SJSA1 (cell line): ENCODE results near the gene OLFM4. TPM values are rescaled to one million over a fixed set of nuclear protein-coding genes. Genes with fewer than 3 reads are reported as not detected.

ENCODE experiments used
- DNase-seq, 2 experiments: peaks; one replicate each; pipeline ENCODE4 v3.0.0-alpha.2; 2015 to 2020; ENCODE audit warnings: low spot score in 2 of 2, low read depth in 1 of 2
- H3K27ac ChIP-seq: fragments of 250-450 bp; sonication (Bioruptor Pico); 2 replicates; pipeline ENCODE4 v1.5.1; 2020; ENCODE audit warnings: mild to moderate bottlenecking, moderate library complexity
- H3K27me3 ChIP-seq: fragments of 250-450 bp; sonication (Bioruptor Pico); replicated peaks from 2 replicates; pipeline ENCODE4 v1.5.1; 2020; ENCODE audit warnings: mild to moderate bottlenecking, moderate library complexity
- H3K36me3 ChIP-seq: fragments of 250-450 bp; sonication (Bioruptor Pico); 2 replicates; pipeline ENCODE4 v1.5.1; 2020; ENCODE audit warnings: mild to moderate bottlenecking
- H3K4me1 ChIP-seq: fragments of 250-450 bp; sonication (Bioruptor Pico); replicated peaks from 2 replicates; pipeline ENCODE4 v1.6.1; 2021; ENCODE audit warnings: mild to moderate bottlenecking
- H3K4me3 ChIP-seq: fragments of 250-450 bp; sonication (Bioruptor Pico); 2 replicates; pipeline ENCODE4 v1.5.1; 2020; ENCODE audit warnings: mild to moderate bottlenecking
- H3K9me3 ChIP-seq: fragments of 250-450 bp; sonication (Bioruptor Pico); replicated peaks from 2 replicates; pipeline ENCODE4 v1.5.1; 2020; ENCODE audit warnings: mild to moderate bottlenecking
- total RNA-seq: library from RNA; depleted of rRNA; stranded (reverse); fragments of >200 nt; shearing (Covaris generic); gene quantifications from 2 replicates; pipeline ENCODE4 v1.2.3, GENCODE V29; 2014; rRNA removed

Gene OLFM4, protein sequence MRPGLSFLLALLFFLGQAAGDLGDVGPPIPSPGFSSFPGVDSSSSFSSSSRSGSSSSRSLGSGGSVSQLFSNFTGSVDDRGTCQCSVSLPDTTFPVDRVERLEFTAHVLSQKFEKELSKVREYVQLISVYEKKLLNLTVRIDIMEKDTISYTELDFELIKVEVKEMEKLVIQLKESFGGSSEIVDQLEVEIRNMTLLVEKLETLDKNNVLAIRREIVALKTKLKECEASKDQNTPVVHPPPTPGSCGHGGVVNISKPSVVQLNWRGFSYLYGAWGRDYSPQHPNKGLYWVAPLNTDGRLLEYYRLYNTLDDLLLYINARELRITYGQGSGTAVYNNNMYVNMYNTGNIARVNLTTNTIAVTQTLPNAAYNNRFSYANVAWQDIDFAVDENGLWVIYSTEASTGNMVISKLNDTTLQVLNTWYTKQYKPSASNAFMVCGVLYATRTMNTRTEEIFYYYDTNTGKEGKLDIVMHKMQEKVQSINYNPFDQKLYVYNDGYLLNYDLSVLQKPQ
- total RNA-seq = not detected in 2 replicates

DNA sequence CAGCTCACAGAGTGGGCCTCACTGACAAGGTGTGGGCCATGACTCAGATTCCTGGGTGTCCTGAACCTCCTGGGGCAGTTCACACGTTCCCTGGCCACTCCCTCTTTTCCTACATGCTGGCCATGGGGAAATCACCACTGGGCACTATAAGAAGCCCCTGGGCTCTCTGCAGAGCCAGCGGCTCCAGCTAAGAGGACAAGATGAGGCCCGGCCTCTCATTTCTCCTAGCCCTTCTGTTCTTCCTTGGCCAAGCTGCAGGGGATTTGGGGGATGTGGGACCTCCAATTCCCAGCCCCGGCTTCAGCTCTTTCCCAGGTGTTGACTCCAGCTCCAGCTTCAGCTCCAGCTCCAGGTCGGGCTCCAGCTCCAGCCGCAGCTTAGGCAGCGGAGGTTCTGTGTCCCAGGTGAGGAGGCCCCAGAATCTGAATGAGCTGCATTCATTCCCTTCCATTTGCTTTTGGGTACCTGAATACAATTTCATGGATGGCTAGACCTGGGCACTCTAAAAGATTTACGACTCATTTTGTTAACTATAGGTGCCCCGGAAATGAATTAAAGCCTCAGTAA, at the start of gene OLFM4:
Gene OLFM4, plus strand, starts transcription at position 177 of the 567 bp plus-strand sequence. Its CDS starts 24 bp downstream, at position 201.
- H3K4me1 ChIP-seq = no peaks in the 10 kb centered on the region
- DNase-seq = no peak
- no peak within 1 kb of the TSS for H3K4me3 ChIP-seq
- H3K27ac ChIP-seq = no peak within 1 kb of the TSS
- H3K27me3 ChIP-seq = no peaks in the 10 kb centered on the region
- no peaks in the 10 kb centered on the region for H3K9me3 ChIP-seq
- H3K36me3 ChIP-seq = no peaks in the 10 kb centered on the region

DNA sequence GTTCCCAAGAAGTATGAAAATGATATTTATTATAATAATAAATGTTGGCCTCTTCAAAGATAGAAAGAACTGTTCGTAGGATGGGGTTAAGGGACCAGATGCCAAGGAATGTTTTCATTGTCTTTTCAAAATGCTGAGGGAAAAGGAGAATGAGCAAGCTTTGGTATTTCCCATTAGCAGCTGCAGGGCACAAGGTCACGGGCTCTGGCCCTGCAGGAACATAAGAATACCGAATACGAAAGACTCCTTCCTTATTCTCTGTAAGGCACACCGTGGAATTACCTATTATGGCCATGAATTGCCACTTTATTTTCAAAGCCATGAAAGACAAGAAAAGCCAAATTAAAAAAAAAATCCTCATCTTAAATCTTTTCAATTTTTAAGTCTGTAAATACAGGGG, 49.6 kb upstream of the OLFM4 start:
- Histone ChIP-seq H3K4me1 (no peaks in the 10 kb centered on the region), H3K27me3 (no peaks in the 10 kb centered on the region), H3K9me3 (no peaks in the 10 kb centered on the region), H3K36me3 (no peaks in the 10 kb centered on the region), H3K4me3 (no peak overlapping the region), H3K27ac (no peak overlapping the region)
- DNase-seq = no peak

DNA sequence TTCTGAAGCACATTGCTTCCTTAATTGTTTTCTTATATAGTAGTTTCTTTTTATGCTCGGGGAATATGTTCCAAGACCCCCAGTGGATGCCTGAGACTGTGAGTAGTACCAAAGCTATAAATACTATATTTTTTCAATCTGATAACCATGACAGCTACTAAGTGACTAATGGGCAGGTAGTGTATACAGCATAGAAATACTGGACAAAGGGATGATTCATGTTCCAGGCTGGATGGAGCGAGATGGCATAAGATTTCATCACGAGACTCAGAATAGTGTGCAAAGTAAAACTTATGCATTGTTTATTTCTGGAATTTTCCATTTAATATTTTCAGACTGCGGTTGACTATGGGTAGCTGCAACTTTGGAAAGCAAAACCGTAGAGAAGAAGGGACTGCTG, 47.9 kb upstream of the OLFM4 start:
- H3K27ac ChIP-seq = no peak overlapping the region

DNA sequence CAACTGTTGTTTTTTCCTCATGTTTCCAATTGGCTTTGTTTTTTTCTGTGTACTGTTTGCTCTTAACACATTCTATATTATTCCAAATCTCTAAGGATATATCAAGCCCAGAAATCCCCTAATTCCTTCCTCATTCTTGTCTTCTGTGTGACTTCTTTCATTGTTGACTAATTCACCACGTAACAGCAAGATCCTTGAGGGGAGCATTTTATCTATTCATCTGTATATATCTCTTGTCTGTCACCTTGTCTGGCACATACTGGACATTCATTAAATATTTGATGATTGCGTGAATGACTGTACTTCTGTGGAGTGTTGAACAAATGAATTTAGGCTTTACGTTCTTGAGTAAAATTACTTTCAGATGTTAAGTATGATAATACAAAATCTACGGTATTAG, 44.8 kb upstream of the OLFM4 start:
- Histone ChIP-seq H3K9me3 (no peaks in the 10 kb centered on the region), H3K4me1 (no peaks in the 10 kb centered on the region), H3K4me3 (no peak overlapping the region), H3K27ac (no peak overlapping the region), H3K36me3 (no peaks in the 10 kb centered on the region), H3K27me3 (no peaks in the 10 kb centered on the region)
- no peak for DNase-seq

More for the DNA sequence above, 47.9 kb upstream of the OLFM4 start:
- Histone ChIP-seq H3K36me3 (no peaks in the 10 kb centered on the region), H3K4me3 (no peak overlapping the region), H3K9me3 (no peaks in the 10 kb centered on the region), H3K27me3 (no peaks in the 10 kb centered on the region), H3K4me1 (no peaks in the 10 kb centered on the region)
- no peak for DNase-seq

DNA sequence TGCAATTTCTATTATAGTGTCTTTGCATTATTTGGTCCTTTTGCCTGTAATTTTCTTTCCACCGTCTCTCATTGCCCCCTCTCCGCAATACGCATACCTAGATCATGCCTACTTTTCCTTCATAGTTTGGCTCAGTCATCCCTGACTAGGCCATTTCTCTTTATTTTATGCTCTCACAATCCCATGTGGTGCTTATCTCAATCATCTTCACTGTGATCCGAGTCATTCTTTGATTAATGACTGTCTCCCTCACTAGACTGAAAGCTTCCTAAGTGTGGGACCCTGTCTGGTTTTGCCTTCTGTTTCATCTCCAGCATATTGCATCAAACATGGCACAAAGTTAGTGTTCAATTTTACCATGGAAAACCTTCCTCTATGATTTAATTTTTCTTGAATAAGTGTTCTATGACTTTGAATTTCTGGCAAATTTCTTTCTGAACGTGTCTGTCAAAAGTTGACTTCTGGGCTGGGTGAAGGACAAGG, 43.7 kb upstream of the OLFM4 start:
- Histone ChIP-seq H3K9me3 (no peaks in the 10 kb centered on the region), H3K27me3 (no peaks in the 10 kb centered on the region), H3K27ac (no peak overlapping the region), H3K4me1 (no peaks in the 10 kb centered on the region), H3K36me3 (no peaks in the 10 kb centered on the region), H3K4me3 (no peak overlapping the region)
- no peak for DNase-seq

DNA sequence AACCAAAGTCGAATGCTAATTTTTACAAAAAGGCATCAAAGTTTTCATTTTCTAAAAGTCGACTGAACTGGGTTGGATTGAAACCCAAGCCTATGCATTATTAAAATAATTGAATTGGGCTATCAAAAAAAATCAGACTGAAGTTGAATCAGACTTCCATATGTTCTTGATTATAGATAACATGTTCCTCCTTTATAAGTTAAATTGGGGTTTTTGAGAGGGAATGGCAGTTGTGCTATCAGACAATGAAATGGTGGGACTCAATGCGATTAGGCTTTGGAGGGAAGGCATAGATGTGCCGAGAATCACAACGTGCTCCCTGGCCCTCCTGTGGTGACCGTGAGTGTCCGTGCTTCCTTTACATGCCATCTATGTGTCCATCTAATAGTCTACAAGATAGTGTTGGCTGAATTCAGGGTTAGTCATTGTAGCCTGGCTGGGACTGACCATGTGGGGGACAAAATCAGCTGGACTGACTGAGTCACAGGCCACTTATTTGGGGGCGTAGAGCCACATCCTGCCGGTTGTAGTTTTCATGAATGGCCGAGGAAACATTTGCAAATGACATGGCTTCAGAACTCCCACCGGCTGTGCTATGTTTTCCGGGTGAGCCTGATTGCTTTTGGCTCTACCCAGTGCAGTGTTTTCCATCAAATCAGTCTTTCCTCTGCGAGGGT, 37.1 kb upstream of the OLFM4 start:
- no peaks in the 10 kb centered on the region for H3K4me1 ChIP-seq
- no peak overlapping the region for H3K27ac ChIP-seq
- no peaks in the 10 kb centered on the region for H3K9me3 ChIP-seq
- DNase-seq = no peak
- H3K36me3 ChIP-seq = no peaks in the 10 kb centered on the region
- H3K4me3 ChIP-seq = no peak overlapping the region
- no peaks in the 10 kb centered on the region for H3K27me3 ChIP-seq

DNA sequence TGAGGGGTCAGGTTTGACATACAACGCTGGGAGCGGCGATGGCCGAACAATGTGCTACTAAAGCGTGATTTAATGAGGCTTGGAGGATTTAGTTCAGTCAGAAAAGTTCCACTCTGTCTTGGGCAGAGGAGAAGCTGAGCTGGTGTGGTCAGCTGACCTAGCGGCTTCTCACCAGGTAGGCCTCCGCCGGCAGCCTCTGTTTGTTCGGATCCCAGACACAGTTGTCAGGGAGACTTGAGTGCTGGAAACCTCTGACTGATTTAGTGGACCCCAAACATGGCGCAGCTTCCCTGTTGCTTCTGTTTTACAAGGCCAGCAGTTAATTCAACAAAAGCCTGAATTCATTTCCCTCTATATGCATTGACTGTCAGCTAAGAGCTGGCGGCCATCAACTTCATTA, 36.5 kb upstream of the OLFM4 start:
- no peaks in the 10 kb centered on the region for H3K27me3 ChIP-seq
- H3K27ac ChIP-seq = no peak overlapping the region
- DNase-seq = no peak
- H3K4me1 ChIP-seq = no peaks in the 10 kb centered on the region
- no peak overlapping the region for H3K4me3 ChIP-seq
- no peaks in the 10 kb centered on the region for H3K9me3 ChIP-seq
- H3K36me3 ChIP-seq = no peaks in the 10 kb centered on the region

DNA sequence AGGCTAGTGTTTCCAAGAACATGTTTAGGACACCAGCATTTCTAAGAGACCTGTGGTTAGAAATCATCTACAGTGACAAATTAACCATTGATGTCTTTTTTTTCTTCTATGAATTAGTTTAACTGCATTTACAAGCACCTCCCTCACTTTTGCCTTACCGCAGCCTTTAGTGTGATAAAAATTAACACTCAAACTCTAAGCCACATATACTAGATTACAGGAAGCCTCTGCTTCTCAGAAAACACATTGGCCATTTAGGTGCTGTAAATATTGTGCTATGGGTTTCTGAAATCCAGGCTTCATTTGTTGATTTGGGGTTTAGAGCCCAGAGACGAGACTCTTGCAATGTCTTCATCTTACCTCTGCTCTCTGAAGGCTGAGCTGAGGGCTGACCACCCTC, 34.6 kb upstream of the OLFM4 start:
- Histone ChIP-seq H3K4me1 (no peaks in the 10 kb centered on the region), H3K27me3 (no peaks in the 10 kb centered on the region), H3K36me3 (no peaks in the 10 kb centered on the region), H3K9me3 (no peaks in the 10 kb centered on the region), H3K27ac (no peak overlapping the region), H3K4me3 (no peak overlapping the region)
- no peak for DNase-seq

DNA sequence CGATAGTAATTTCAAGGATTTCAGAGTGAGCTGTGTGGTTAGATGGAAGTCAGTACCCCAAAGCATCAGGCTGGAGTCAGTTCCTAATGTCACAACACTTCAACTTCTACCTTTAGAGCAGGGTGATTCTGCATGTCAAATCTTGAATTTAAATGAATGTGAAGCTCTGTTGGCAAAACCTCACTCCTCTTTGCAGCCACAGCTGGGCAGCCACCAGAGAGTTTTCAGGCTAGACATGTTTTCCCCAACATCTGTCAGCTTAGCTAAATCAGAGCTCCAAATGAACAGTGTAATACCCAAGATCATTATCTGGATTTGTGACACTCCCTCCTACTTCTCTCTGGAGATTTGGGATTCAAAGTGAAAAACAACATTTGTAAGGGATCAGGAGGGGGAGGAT, 33.7 kb upstream of the OLFM4 start:
- no peaks in the 10 kb centered on the region for H3K4me1 ChIP-seq
- no peaks in the 10 kb centered on the region for H3K27me3 ChIP-seq
- no peak overlapping the region for H3K4me3 ChIP-seq
- no peaks in the 10 kb centered on the region for H3K9me3 ChIP-seq
- no peaks in the 10 kb centered on the region for H3K36me3 ChIP-seq
- no peak overlapping the region for H3K27ac ChIP-seq
- DNase-seq = no peak

DNA sequence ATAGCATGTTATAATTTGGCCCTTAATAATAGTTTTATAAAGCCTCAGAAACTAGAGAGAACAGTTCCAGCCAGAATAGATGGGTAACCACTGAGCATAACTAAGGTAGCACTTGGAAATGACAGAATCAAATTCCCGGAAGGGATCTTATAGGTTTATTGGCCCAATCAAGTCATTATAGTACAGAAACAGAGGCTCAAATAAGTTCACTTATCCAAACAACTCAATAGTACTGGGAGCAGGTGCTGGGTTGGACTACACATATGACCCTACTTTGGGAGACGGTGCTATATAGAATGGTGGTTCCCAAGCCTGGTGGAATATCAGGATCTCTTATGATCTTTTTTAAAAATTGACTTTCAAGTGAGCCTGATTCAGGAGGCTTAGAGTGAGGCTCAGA, 32.7 kb upstream of the OLFM4 start:
- H3K36me3 ChIP-seq = no peaks in the 10 kb centered on the region
- no peaks in the 10 kb centered on the region for H3K9me3 ChIP-seq
- DNase-seq = no peak
- H3K4me3 ChIP-seq = no peak overlapping the region
- no peak overlapping the region for H3K27ac ChIP-seq
- H3K4me1 ChIP-seq = no peaks in the 10 kb centered on the region
- H3K27me3 ChIP-seq = no peaks in the 10 kb centered on the region

DNA sequence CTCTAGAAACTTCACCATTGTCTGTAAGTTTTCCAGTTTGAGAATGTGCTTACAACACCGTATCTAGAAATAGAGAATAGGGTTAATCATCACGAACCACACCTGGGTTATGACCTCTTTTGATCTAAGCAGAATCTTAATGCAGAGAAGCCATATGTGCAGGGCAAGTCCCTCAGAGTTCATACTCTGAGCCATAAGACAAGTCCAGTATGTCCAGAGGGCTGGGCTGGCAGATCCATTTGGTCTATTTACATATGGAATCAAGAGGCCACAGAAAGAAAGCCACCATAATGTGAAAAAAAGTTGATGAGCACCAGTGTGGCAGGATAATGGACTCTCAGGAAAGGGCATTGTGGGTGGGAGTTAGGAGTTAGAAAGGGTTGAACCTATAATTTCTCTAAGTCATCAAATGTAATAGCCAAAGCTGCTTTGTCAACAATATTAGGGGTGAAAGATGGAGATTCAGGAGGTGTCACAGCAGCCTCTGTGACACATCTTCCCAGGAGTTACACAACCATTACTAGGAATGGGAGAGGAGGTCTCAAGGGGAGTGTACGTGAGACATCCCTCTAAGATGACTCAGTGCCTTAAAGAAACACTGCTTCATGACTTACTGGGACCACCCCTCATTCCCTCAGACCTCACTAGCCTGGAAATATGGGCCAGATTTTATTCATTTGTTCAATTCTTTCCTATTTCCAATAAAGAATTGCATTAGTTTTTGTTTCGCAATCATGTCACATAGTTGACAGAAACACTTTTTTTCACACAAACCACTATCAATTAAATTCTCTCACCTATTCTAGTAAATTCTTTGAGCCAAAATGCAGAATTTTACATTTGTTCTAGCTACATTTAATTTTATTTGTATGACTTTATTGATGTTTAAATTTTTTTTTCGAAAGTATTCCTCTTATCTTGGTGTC, 30.4 kb upstream of the OLFM4 start:
- no peak for DNase-seq
- no peak overlapping the region for H3K4me3 ChIP-seq
- no peaks in the 10 kb centered on the region for H3K4me1 ChIP-seq
- H3K27ac ChIP-seq = no peak overlapping the region
- no peaks in the 10 kb centered on the region for H3K27me3 ChIP-seq
- no peaks in the 10 kb centered on the region for H3K9me3 ChIP-seq
- no peaks in the 10 kb centered on the region for H3K36me3 ChIP-seq

DNA sequence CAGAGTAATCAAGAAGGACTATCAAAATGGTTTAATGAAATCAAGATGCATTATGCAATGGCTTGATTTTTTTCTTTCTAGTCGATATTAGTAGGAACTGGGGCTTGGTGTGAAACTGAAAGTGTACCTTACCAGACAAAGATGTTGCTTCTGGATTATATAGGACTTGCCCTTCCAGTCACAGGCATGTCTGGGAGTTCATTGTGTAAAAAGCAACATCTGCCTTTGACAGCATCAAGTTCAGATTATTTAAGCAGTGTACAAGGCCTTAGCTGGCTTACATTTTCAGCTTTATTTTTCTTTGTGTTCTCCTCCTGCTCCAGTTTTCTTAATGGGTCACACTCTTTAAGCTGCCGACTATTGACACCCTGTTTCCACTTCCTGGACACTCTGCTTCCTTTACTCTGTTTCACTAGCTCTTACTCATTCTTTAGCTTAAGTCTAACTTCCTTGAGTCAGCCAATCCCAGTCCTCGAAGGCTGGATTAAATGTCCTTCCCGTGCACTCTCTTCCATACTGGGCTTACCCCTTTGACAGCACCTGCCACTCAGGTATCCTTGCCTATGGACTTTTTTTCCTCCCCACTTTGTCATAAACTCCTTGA, 29.4 kb upstream of the OLFM4 start:
- DNase-seq = no peak
- no peak overlapping the region for H3K4me3 ChIP-seq

More for the DNA sequence above, 29.4 kb upstream of the OLFM4 start:
- Histone ChIP-seq H3K27me3 (no peaks in the 10 kb centered on the region), H3K9me3 (no peaks in the 10 kb centered on the region), H3K36me3 (no peaks in the 10 kb centered on the region), H3K4me1 (no peaks in the 10 kb centered on the region), H3K27ac (no peak overlapping the region)
